OCI-LY3 (cell line): ENCODE measurements around the gene EPHB6.

Source experiments
- H2AFZ ChIP-seq: fragments of 200-600, 300-600 bp; shearing (Covaris generic); 2 replicates; pipeline ENCODE4 v1.6.0; 2014; ENCODE audit warnings: antibody characterized with exemption, low read depth, low read length
- H3K27ac ChIP-seq: fragments of 200-600, 300-600 bp; sonication (generic); 2 replicates; pipeline ENCODE4 v1.5.1; 2014; ENCODE audit warnings: mild to moderate bottlenecking, low read length, moderate library complexity, mixed read lengths
- H3K27me3 ChIP-seq: fragments of 200-600, 300-600 bp; sonication (generic); 2 replicates; pipeline ENCODE4 v1.6.1; 2014; ENCODE audit warnings: low read depth, low read length, mixed read lengths
- H3K36me3 ChIP-seq: fragments of 200-600, 300-600 bp; sonication (generic); replicated peaks from 2 replicates; pipeline ENCODE3; 2014; ENCODE audit warnings: low read depth, low read length, mixed read lengths
- H3K4me1 ChIP-seq: fragments of 300-600, 200-600 bp; sonication (generic); 2 replicates; pipeline ENCODE4 v1.6.1; 2014; ENCODE audit warnings: low read length, mixed read lengths
- H3K4me2 ChIP-seq: fragments of 200-600, 300-600 bp; sonication (generic); 2 replicates; pipeline ENCODE4 v1.6.1; 2014; ENCODE audit warnings: low read length, mixed read lengths
- H3K4me3 ChIP-seq: fragments of 300-600, 200-600 bp; sonication (generic); 2 replicates; pipeline ENCODE4 v1.5.1; 2014; ENCODE audit warnings: antibody characterized with exemption, mild to moderate bottlenecking, low read length, moderate library complexity
- H3K79me2 ChIP-seq: fragments of 300-600, 200-600 bp; shearing (Covaris generic); 2 replicates; pipeline ENCODE4 v1.6.1; 2014; ENCODE audit warnings: mild to moderate bottlenecking, low read length, mixed read lengths
- H3K9ac ChIP-seq: fragments of 300-600, 200-600 bp; shearing (Covaris generic); 2 replicates; pipeline ENCODE4 v1.6.0; 2014; ENCODE audit warnings: mild to moderate bottlenecking, low read length, moderate library complexity
- H3K9me3 ChIP-seq: fragments of 200-600, 300-600 bp; shearing (Covaris generic); 2 replicates; pipeline ENCODE4 v1.6.1; 2014; ENCODE audit warnings: low read length, mixed read lengths; ENCODE audit not compliant: insufficient read depth
- H4K20me1 ChIP-seq: fragments of 200-600, 300-600 bp; sonication (generic); 2 replicates; pipeline ENCODE4 v1.6.1; 2016; ENCODE audit warnings: low read length, mixed read lengths; ENCODE audit not compliant: insufficient read depth
- CTCF ChIP-seq: fragments of 200-600, 300-600 bp; sonication (generic); IDR thresholded peaks from 2 replicates; pipeline ENCODE4 v1.5.1; 2014; ENCODE audit warnings: antibody characterized with exemption, low read length, low read depth
- EZH2phosphoT487 ChIP-seq: fragments of 200-600 bp; shearing (Covaris generic); IDR thresholded peaks from 2 replicates; pipeline ENCODE4 v1.6.1; 2018; ENCODE audit warnings: antibody characterized with exemption, mixed run types, low read depth

EPHB6 gene

DNA sequence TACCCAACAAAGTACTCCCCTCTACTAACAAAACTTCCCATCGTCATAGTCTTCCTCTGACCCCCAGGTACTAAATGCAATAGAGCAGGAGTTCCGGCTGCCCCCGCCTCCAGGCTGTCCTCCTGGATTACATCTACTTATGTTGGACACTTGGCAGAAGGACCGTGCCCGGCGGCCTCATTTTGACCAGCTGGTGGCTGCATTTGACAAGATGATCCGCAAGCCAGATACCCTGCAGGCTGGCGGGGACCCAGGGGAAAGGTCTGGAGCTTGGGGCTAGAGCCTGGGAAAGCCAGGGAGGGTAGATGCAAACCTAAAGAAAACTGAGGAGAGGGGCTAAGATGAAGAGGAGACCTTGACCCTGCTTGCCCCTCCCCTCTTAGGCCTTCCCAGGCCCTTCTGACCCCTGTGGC, 15.3 kb downstream of the EPHB6 start:
- no peak overlapping the region for H3K27ac ChIP-seq
- H4K20me1 ChIP-seq = no peaks in the 10 kb centered on the region
- no peak overlapping the region for H3K9ac ChIP-seq
- no peaks in the 10 kb centered on the region for H3K4me1 ChIP-seq
- no peaks in the 10 kb centered on the region for H3K27me3 ChIP-seq
- no peaks in the 10 kb centered on the region for H3K9me3 ChIP-seq
- no peak overlapping the region for H3K4me3 ChIP-seq
- no peaks in the 10 kb centered on the region for H3K36me3 ChIP-seq
- TF ChIP-seq EZH2phosphoT487 (no peak), CTCF (no peak)
- H2AFZ ChIP-seq = no peak overlapping the region
- no peaks in the 10 kb centered on the region for H3K79me2 ChIP-seq
- H3K4me2 ChIP-seq = no peak overlapping the region

- TF ChIP-seq EZH2phosphoT487 = no peak
- TF ChIP-seq CTCF = no peak
- Histone ChIP-seq H3K4me3 (no peak overlapping the region), H3K9me3 (no peaks in the 10 kb centered on the region), H3K4me2 (no peak overlapping the region), H3K9ac (no peak overlapping the region), H3K27ac (no peak overlapping the region), H3K27me3 (no peaks in the 10 kb centered on the region), H3K4me1 (no peaks in the 10 kb centered on the region), H4K20me1 (no peaks in the 10 kb centered on the region), H3K36me3 (no peaks in the 10 kb centered on the region), H2AFZ (no peak overlapping the region), H3K79me2 (no peaks in the 10 kb centered on the region)
These were observed 15.8 kb downstream of the EPHB6 start for GRCh38 chr7:142870566-142871259.

GRCh38 chr7:142871260-142872105, 16.6 kb downstream of the EPHB6 start:
- H3K36me3 ChIP-seq = no peaks in the 10 kb centered on the region
- H3K27me3 ChIP-seq = no peaks in the 10 kb centered on the region
- H3K4me2 ChIP-seq = no peak overlapping the region
- no peaks in the 10 kb centered on the region for H4K20me1 ChIP-seq
- H3K4me1 ChIP-seq = no peaks in the 10 kb centered on the region
- no peak for TF ChIP-seq EZH2phosphoT487
- no peak for TF ChIP-seq CTCF
- H3K79me2 ChIP-seq = no peaks in the 10 kb centered on the region
- H3K4me3 ChIP-seq = no peak overlapping the region
- H3K9ac ChIP-seq = no peak overlapping the region
- H3K9me3 ChIP-seq = no peaks in the 10 kb centered on the region
- H2AFZ ChIP-seq = no peak overlapping the region
- H3K27ac ChIP-seq = no peak overlapping the region

DNA sequence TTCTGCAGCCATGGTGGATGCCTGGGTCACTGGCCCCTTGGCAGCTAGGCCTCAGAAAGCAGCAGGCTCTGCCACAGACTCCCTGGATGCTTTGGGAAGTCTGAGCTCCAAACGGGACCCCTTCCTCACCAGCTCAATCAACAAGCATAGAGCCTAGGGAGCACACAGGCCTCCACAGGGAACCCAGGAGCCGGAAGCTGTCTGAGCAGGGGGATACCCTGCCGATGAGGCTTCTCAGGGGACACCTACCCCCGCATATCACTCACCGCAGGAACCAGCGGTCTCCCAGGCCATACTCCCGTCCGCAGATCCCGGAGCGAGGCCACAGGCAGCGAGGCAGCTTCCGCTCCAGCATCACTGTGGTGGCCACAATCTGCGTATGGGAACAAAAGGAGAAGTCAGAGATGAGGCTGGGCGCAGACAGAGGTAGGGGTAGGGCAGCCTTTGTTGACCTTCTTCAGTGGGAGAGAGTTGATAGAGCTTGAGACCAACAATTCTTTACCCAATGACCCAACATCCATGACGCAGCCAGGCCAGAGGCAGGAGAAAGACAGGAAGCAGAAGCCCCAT, 17.3 kb downstream of the EPHB6 start:
- no peaks in the 10 kb centered on the region for H3K9me3 ChIP-seq
- H3K27me3 ChIP-seq = no peaks in the 10 kb centered on the region
- no peak for TF ChIP-seq CTCF
- TF ChIP-seq EZH2phosphoT487 = no peak
- no peaks in the 10 kb centered on the region for H3K79me2 ChIP-seq
- no peaks in the 10 kb centered on the region for H4K20me1 ChIP-seq
- no peak overlapping the region for H3K4me3 ChIP-seq
- H3K4me1 ChIP-seq = no peaks in the 10 kb centered on the region
- H2AFZ ChIP-seq = no peak overlapping the region
- no peak overlapping the region for H3K27ac ChIP-seq
- no peaks in the 10 kb centered on the region for H3K36me3 ChIP-seq
- no peak overlapping the region for H3K4me2 ChIP-seq
- no peak overlapping the region for H3K9ac ChIP-seq
